Smooth muscle cell of the brain vasculature (primary cell): ENCODE measurements around the gene BCL11B.

Experiments used
- DNase-seq: peaks from one replicate; pipeline ENCODE4 v3.0.0-alpha.2; 2012; ENCODE audit warnings: low read depth, low spot score

The BCL11B gene

DNA sequence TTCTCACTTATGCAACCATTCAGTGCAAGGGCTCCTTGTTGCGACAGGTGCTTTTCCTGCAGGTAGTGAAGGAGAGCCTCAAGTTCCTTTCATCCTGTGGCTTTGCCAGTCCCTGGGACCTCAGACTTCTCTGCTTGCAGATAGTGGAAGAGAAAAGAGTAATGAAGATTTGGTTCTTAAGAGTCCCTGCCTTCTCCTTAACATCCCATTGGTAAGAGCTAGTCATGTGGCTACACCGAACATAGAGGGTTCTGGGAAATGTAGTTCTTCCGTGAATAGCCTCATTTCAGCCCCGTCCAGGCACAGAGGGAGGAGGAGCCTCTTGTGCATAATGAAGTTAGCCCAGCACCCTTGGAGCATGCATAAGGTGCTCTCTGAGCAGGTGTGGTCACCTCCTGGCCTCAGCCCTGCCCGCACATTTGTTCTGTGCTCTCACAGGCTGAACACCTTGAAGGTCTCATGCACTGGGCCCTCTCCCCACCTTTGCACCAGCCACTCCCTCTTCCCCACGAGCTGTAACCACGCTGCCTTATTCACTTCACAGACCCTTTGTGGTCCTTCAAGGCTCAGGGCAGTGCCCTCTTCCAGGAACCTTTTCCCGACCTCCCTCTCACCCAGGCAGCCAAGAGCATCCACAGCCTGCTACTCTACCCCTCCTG, 134.0 kb downstream of the BCL11B start:
- no peak for DNase-seq

DNA sequence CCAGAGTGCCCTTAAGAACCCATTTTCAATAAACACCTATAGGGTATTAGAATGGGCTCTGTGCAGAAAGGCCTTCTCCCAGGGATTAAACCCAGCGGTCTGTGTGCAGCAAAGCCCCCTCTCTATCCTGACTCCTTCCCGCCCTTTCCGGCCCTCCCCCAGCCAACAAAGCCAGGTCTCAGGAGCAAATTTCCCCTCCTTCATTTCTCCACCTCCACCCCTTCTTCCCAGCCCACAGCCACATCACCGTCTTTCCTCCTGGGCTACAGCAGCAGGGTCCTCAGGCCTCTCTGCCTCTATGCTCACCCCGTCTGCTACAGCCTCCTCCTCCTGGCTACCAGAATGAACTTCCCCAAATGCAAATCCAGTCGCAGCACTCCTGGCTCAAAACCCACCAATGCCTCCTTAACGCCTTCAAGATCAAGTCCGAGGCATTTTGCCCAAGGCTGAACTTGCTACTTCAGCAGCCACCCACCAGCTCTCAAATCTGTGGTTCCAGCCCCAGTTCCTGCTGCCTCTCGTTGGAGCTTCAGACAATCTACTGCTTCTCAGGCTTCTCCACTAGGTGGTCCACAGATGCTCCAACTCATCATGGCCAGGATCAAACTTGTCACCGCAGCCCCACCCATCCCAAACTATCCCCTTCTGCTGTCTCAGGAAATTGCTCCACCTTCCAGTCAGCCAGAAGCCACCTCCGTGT, 134.8 kb downstream of the BCL11B start:
- no peak for DNase-seq

DNA sequence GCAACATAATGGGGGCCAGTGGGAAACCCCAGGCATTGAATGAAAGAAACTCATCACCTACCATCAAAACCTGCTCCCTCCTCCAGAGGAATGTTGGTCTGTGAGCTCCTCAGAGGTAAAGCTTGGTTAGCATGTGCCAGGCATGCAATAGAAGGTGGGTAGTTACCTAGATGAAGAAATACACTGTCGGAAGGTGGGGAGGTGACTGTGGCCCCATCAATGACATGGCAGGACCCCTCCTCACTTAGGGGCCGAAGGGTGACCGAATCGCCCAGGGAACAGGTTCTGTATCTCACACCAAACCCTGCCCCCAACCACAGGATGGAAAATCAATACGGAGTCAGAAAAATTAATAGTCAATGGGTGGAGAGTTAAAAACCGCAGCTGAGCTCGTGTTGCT, 135.6 kb downstream of the BCL11B start:
- no peak for DNase-seq

DNA sequence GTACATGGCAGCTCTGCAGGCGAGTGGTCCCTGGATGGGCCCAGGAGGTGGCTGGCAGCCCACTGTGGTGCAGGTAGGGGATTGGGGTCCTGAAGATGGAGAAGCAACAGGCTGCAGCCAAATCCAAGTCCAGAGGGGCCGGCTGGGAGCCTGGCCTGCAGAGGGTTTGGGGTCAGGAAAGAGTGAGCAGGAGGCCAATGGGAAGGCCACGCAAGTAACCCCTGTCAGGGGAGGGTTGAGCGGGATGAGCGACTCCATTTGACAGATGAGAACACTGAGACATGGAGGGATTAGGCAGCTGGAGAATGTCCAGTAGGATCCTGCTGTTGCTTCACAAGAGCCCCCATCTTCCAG, 136.0 kb downstream of the BCL11B start:
- DNase-seq = no peak

DNA sequence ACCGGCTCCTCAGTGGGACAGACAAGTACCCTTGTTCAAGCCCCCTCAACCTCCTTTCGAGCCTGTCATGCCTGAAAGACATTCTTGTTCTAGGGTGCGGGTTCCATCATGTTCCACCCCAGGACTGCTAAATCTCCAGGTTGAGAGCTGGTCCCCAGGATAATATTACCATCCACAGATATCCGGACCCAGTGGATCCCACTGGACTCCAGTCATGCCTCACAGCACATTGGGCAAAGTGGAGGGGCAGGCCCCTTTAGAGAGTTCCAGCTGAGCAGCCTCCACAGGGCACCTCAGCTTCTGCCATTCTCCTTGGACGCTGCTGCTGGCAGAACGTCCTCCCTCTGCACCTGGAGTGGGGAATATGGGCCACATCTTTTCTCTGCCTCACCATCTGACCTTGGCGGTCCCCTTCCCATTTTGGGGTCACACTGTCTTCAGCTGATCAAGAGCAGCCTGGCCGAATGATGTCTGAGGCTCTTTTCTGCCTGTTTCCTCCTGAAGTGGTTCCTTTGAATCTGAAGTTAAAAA, 137.4 kb downstream of the BCL11B start:
- no peak for DNase-seq

DNA sequence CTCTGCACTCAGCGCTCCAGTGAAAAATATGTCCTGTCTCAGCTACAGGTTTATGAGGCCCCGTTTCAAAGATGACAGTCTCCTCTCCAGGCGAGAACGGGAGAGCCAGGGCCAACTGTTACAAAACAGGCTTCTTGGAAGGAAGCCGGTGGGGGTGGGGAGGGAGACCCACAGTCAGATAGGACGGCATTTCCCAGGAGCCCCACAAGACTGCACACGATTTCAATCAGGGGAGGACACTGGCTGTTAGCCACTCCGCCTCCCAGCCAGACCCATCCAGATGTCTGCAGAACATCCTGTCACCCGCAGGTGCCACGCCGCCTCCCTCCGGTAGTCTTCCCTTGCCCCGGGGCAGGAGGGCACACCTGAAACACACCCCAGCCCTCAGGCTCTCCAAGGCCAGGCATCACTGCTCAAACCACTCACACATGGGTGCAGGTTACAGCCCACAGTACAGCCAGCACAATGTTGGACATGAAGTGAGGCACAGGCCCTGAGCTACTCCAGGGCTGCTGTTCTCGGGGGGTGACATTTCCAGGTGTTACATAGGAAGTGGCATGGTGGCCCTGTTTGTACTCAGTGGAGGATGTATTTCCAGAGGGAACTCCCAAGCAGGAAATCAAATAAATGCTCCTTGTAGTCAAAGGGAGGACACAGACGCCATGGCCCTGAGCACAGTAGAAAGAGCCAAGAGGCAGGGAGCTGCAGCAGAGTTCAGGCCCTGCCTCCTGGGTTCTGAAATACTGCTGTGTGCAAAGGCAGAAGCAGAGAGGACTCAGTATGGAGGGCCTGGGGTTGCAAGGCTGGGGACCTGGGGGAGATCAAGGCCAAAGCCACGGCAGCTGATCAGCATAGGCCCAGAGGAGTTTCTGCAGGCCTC, 138.1 kb downstream of the BCL11B start:
- no peak for DNase-seq

DNA sequence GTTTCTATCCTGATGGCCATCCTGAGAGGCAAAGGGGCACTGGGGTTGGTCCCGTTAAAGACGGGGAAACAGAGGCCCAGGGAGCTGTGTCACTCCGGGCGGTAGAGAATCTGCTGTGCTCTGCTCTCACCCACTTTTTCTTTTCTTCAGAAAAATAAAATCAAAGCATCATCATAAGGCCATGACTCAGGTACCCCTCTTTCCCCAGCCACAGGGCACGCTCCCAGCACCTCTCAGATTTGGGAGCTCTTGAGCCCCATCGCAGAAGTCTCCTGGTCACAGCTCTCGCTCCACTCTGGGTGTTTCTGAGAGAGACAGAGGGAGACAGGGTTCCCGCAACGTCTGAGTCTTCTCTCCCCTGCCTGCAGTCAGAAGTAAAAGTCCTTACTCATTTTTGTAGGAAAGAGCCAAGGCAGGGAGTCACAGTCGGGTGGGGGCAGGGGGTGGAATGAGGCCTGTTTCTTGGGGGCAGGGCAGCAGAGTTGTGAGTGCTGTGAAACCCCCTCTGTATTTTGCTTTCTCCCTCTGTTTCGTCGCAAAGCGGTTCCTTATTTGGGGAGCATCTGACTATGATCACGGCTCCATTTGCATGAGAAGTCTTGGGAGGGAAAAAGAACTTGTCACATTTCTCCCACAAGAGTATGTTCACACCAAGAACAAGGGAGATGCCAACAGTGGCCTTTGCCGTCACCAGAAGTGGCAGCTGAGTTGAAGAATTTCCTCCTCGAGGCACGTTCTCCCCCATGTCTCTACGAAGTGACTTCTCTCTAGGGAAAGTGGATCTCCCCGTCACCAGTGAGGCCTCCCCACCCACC, 139.0 kb downstream of the BCL11B start:
- DNase-seq = no peak

DNA sequence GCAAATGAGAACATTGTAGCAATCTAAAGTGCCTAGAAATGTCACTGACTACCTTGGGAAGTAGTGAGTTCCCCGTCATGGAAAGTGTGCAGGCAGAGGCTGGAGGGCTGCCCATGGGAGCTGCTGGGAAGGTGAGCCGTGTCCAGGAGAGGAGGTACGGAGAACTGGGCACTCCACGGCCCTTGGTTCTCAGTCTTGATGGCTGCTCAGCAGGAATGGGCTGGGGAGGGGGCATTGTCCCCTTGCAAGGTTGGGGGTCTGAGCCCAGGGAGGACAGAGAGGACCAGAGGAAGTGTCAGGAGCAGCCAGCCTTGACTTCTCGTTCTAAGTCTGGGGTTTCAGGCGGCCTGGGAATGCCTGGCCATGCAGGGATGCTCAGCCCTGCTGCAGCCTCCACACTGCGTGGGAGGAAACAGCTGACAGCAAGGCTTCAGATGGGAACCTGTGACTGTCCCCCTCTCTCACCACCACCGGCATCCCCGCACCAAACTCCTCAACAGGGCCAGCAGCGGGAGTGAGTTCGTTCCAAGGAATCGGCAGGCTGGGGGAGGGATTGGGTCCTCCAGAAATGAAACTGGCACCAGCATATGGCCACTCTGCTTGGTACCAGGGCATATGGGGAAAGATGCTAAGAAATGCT, 140.2 kb downstream of the BCL11B start:
- no peak for DNase-seq

DNA sequence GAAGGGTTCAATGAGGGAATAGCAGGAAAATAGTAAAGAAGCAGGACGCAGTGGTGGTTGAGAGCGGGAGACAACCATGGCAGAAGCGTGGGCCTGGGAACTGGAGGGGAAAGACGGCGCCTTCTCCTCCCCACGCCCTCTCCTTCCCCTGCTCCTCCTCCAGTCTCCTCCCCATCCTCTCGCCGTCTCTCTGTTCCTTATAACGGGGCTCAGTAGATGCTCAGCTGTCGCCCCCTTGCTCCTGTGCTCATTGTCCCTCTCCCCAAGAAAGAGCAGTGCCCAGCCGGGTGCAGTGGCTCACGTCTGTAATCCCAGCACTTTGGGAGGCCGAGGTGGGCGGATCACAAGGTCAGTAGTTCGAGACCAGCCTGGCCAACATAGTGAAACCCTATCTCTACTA, 142.0 kb downstream of the BCL11B start:
- no peak for DNase-seq

DNA sequence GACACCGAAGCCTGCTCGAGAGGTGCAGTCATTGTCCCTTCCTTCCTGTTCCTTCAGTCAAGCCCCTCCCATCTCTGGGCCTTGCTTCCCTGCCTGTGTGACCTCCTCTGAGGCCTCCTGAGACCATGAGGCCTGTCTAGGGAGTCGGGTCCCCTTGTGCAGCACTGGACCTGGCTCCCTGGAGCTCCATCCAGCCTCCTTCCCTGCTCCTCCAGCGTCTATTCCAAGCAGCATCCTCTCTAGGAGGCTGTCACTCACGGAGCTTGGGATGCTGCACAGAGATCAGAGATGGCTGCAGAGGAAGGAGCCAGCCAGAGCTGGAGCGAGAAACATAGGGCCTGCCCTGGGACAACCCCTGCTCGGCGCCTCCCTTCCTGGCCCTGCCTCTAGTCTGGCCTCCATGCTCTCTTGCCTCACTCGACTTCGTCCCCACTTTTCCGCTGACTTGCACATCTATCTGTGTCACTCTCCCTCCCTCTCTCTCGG, 142.7 kb downstream of the BCL11B start:
- no peak for DNase-seq

DNA sequence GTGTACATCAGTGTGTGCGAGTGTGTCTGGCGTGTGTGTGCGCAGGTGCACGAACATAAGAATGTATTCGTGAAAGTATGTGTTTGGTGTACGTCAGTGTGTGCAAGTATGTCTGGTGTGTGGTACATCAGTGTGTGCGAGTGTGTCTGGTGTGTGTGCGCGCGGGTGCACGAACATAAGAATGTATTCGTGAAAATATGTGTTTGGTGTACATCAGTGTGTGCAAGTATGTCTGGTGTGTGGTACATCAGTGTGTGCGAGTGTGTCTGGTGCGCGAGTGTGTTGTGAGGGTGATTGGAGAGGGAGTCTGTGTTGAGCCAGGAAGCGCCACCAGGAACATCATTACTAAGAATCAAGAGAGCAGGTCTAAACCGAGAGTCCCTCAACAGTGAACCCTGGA, 143.8 kb downstream of the BCL11B start:
- DNase-seq = no peak

DNA sequence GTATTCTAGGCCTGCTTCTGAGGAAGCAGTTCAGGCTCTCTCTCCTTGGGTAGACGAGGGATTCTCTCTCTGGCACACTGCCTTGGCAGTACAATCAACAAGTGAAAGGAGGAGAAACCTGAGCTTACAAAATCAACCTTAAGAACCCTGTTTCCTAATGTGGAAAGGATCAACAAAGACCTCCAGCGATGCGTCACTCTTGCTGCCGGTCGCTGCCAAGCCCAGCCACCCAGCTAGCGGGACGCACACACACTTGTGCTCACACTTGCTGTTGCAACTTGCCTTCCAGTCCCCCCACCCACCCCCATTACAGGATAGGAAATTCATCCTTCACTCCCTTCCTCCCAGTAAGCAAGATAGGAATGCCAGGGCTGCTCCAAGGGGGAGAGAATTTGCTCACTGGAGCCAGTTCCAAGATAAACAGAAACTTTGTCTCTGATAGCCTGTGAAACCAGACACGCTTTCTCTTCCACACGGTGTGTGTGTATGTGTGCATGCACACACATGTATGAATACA, 144.3 kb downstream of the BCL11B start:
- DNase-seq = no peak

DNA sequence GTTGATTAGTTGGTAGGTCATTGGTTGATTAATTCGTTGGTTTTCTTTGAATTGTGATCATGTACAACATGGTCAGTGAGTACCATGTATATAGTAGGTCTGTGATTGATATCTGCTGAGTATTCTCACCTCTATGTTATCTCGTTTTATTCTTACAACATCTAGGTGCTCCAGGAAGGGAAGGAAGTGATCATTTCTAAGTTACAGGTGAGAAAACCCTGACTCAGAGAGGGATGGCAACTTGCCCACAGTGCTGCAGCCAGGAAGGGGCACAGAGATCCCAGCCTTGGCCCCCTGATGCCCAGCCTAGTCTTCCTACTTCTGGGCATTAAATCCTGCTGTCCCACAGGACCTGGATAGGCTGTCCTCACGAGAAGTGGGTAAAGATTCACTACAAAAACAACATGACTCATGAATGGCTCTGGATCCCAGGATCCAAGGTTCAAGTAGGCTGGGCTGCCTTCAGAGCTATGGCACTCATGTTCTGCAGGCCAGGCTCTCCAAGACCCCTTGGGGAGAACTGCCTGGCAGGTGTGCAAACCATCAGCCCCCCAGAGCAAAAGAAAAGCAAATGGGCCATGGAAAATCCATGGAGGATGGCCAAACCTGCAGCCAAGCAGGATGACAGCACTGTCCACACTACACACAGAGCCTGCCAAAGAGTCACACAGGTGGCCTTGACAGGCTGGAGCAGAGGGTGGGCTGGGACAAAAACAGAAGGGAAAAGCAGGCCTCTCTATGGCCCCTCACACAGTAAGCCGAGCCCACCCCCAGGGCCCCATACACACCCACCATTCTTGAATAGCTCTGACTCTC, 146.2 kb downstream of the BCL11B start:
- no peak for DNase-seq

DNA sequence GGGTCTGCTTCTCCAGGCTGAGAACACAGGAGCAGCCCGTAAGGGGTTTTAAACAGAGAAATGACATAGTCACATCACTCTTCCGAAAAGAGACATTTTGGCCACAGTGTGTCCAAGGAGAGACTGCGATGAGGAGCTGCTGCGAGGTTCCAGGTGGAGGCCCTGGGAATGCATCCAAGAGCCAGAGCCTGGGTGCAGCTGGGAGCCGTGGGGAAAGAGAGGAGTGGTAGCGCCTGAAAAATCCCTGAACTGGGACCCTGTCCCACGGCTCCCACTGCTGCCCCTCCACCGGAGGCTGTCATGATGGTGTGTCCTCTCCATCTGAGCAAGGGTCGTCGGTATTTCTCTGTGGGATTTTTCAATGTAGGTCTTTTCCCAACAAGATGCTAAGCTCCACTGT, 146.9 kb downstream of the BCL11B start:
- DNase-seq = no peak

DNA sequence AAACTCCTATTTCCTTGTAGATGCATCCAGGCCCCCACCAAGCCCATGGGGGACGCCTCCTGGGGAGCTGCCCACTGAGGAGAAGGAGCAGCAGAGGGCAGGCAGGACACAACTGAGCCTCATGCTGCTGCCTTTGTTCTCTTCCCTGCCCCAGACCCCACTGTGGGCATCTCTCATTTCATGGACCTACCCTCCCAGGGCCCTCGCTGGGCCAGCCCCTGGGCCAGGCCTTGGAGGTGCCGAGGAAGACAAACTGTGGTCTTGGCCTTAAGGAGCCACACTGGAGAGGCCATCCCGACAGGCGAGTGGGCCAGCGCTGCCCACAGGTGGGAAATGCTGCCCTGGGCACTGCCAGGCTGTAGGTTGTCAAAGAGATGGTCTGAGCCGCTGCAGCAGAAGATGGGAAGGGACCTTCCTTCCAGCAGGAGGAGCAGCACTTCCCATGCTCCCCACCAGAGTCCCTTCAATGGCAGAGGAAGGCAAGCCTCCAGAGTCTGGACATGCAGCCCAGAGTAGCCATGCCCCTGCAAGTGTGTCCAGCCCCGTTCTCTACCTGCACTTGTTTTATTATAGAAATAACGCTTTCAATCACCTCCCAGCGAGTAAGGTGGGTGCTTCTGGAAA, 147.4 kb downstream of the BCL11B start:
- no peak for DNase-seq

DNA sequence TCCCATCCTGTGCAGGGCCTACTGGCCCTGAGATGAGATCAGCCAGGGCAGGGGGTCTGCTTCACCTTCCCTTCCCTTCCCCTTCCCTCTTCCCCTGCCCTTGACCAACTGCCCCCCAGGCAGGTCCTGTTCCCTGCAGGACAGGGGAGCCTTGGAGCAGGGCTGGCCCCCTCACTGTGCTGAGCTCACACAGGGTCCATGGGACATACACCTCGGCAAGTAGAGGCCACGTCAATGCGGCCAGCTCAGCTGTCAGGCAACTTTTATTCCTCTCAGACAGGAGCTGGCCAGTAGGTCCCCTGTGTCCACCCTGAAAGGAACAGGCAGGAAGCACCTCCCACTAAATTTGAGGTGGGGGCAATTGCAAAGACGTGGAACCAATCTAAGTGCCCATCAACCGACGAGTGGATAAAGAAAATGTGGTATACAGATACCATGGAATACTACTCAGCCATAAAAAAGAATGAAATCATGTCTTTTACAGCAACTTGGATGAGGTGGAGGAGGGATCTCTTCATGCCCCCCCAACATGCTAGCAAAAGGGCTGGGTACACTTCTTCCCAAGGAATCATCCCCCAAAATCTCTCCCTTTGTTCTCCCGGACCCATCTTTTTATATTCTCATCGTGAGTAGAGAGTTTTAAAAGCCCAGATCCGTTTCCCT, 148.7 kb downstream of the BCL11B start:
- no peak for DNase-seq

DNA sequence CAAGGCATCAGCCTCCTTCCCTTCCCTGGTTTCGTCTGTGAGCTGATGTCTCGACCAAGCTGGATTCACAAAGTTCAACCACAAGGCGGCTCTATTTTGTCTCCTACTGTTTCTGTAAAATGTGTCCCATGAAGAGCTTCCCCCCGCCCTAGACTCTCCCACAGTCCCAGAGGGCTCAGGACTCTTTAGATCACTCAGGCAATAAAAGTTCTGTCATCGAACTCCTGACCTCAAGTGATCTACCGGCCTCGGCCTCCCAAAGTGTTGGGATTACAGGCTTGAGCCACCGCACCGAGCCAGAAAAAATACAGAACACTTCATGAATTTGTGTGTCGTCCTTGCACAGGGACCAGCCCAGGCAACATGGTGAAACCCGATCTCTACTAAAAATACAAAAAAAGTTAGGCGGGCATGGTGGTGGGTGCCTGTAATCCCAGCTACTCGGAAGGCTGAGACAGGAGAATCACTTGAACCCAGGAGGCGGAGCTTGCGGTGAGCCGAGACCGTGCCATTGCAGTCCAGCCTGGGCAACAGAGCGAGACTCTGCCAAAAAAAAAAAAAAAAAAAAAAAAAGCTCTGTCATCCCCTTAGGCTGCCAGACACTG, 149.4 kb downstream of the BCL11B start:
- DNase-seq = no peak

DNA sequence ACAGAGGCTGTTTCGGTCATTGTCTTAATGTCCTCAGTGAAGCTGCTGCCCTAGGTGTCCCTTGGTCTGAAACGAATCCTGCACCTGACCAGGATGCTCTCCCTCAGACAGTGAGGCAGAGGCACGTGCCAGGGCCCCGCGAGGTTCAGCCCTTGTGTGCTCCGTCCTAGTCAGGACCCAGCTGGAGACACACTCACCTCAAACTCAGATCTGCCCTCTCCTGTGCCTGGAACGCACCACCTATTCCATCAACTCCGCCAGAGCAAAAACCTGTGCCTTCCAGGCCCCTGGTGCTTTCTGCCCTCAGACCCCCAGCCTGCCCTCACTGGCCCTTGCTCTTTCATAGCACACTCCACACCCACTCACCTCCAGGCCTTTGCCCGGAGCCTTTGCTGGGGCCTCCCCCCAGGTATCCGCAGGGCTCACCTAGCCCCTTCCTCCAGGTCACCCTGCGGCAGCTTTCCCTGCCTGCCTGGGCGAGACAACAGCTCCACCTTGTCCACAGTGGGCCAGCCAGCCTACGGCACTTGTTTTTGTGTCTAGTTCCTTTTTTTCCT, 150.6 kb downstream of the BCL11B start:
- DNase-seq = no peak
